Endothelial cell of umbilical vein (primary cell): ENCODE data around the gene ANKS1B. TPM values are rescaled to one million over a fixed set of nuclear protein-coding genes. Genes with fewer than 3 reads are reported as not detected.

Experiments used
- BruUV-seq: library from RNA; stranded (reverse); fragments of 400-500 nt; replicated peaks from 2 replicates; lab custom pipeline; 2021; lab: Mats Ljungman, UMichigan
- CTCF ChIA-PET: fragments of 300-600, 350-600 bp; sonication (Branson Sonifier 250); formaldehyde crosslinking; loops from one replicate; lab custom pipeline; 2021; ENCODE audit warnings: antibody characterized with exemption, inconsistent platforms; lab: Charles Lee
- POLR2A ChIA-PET: fragments of 300-600, 350-600 bp; sonication (Branson Sonifier 250); formaldehyde crosslinking; loops from one replicate; lab custom pipeline; 2021; ENCODE audit warnings: antibody characterized with exemption, inconsistent platforms; lab: Charles Lee
- DNase-seq: peaks from one replicate; pipeline ENCODE4 v3.0.0-alpha.2; 2011; ENCODE audit warnings: low read depth, low spot score
- FAIRE-seq: peaks from 2 replicates; lab custom pipeline; 2011; peaks lifted over from hg19 to GRCh38; lab: Jason Lieb, UNC
- H2AFZ ChIP-seq: 2 replicates; pipeline ENCODE4 v1.6.0; 2012; ENCODE audit warnings: low read depth, low read length, control low read depth, inconsistent platforms
- H3K27ac ChIP-seq: 2 replicates; pipeline ENCODE4 v1.5.1; 2011; ENCODE audit warnings: low read depth, mild to moderate bottlenecking, control low read depth, low read length, moderate library complexity; ENCODE audit not compliant: insufficient read depth
- H3K27me3 ChIP-seq, 2 experiments: 2 replicates each; pipeline versions ENCODE4 v1.6.0 to v1.6.1; 2011; ENCODE audit warnings: low read length in 2 of 2, mixed read lengths in 1 of 2; ENCODE audit not compliant: control insufficient read depth in 2 of 2, insufficient read depth in 2 of 2
- H3K36me3 ChIP-seq, 2 experiments: 2 replicates in 1 of 2; 3 replicates in 1 of 2; pipeline ENCODE4 v1.5.1; 2011; ENCODE audit warnings: low read length in 2 of 2, mild to moderate bottlenecking in 1 of 2, moderate library complexity in 1 of 2; ENCODE audit not compliant: control insufficient read depth in 2 of 2, insufficient read depth in 2 of 2; ENCODE audit errors: extremely low read depth in 1 of 2
- H3K4me1 ChIP-seq: 3 replicates; pipeline ENCODE4 v1.5.1; 2011; ENCODE audit warnings: mild to moderate bottlenecking, low read length; ENCODE audit not compliant: control insufficient read depth, insufficient read depth; ENCODE audit errors: extremely low read depth
- H3K4me2 ChIP-seq: 2 replicates; pipeline ENCODE4 v1.6.1; 2011; ENCODE audit warnings: low read length, control low read depth, mixed read lengths; ENCODE audit not compliant: insufficient read depth
- H3K4me3 ChIP-seq, 3 experiments: fragments of 200-600 bp in 1 of 3; sonication (generic), shearing (Covaris generic) in 1 of 3; replicated peaks in 1 of 3; 2 replicates each; pipeline ENCODE4 v1.5.1; 2011 to 2016; ENCODE audit warnings: control low read depth in 3 of 3, low read length in 3 of 3, mild to moderate bottlenecking in 2 of 3, inconsistent platforms in 1 of 3, low read depth in 1 of 3, moderate library complexity in 1 of 3; ENCODE audit not compliant: insufficient read depth in 1 of 3
- H3K79me2 ChIP-seq: 2 replicates; pipeline ENCODE4 v1.6.0; 2012; ENCODE audit warnings: low read length, inconsistent platforms; ENCODE audit not compliant: control insufficient read depth, insufficient read depth
- H3K9ac ChIP-seq: replicated peaks from 2 replicates; pipeline ENCODE3; 2011; ENCODE audit warnings: low read length, control low read depth; ENCODE audit not compliant: insufficient read depth; ENCODE audit errors: extremely low read depth
- H3K9me1 ChIP-seq: replicated peaks from 3 replicates; pipeline ENCODE4 v1.6.0; 2011; ENCODE audit warnings: mild to moderate bottlenecking, low read length; ENCODE audit not compliant: control insufficient read depth, insufficient read depth; ENCODE audit errors: extremely low read depth
- H3K9me3 ChIP-seq: replicated peaks from 2 replicates; pipeline ENCODE4 v1.5.1; 2012; ENCODE audit warnings: low read length, inconsistent platforms; ENCODE audit not compliant: control insufficient read depth, insufficient read depth
- H4K20me1 ChIP-seq: replicated peaks from 2 replicates; pipeline ENCODE3; 2011; ENCODE audit warnings: mild to moderate bottlenecking, low read length; ENCODE audit not compliant: control insufficient read depth, insufficient read depth; ENCODE audit errors: extremely low read depth
- CTCF ChIP-seq, 2 donors: IDR thresholded peaks; 1 replicate in 1 of 2; 2 replicates in 1 of 2; pipeline ENCODE4 v1.5.1; 2011; ENCODE audit warnings: low read length in 2 of 2, mild to moderate bottlenecking in 2 of 2, moderate library complexity in 2 of 2, control low read depth in 1 of 2, inconsistent platforms in 1 of 2, low read depth in 1 of 2; ENCODE audit not compliant: insufficient read depth in 1 of 2; ENCODE audit errors: extremely low read depth in 1 of 2
- EZH2 ChIP-seq: IDR thresholded peaks from 2 replicates; pipeline ENCODE4 v1.6.1; 2012; ENCODE audit warnings: borderline replicate concordance, low read depth, mild to moderate bottlenecking, moderate library complexity, low read length, inconsistent platforms; ENCODE audit not compliant: severe bottlenecking
- FOS ChIP-seq: IDR thresholded peaks from 2 replicates; pipeline ENCODE4 v1.6.1; 2011; ENCODE audit warnings: mild to moderate bottlenecking, low read length, moderate library complexity, borderline replicate concordance; ENCODE audit not compliant: insufficient read depth
- GATA2 ChIP-seq: IDR thresholded peaks from 2 replicates; pipeline ENCODE4 v1.7.0; 2011; ENCODE audit warnings: low read depth, mild to moderate bottlenecking, moderate library complexity, mixed read lengths, low read length; ENCODE audit not compliant: insufficient read length, insufficient read depth
- JUN ChIP-seq: IDR thresholded peaks from 2 replicates; pipeline ENCODE4 v1.6.1; 2011; ENCODE audit warnings: borderline replicate concordance, low read depth; ENCODE audit not compliant: insufficient read length, insufficient read depth
- MAX ChIP-seq: IDR thresholded peaks from 2 replicates; pipeline ENCODE4 v1.6.1; 2011; ENCODE audit not compliant: insufficient read depth, insufficient read length
- MYC ChIP-seq: IDR thresholded peaks from one replicate; pipeline ENCODE4 v1.6.1; 2011; ENCODE audit warnings: mild to moderate bottlenecking, low read depth, low read length
- POLR2A ChIP-seq: IDR thresholded peaks from 2 replicates; pipeline ENCODE4 v1.6.1; 2012; ENCODE audit warnings: low read depth, mild to moderate bottlenecking, control low read depth, low read length
- POLR2AphosphoS5 ChIP-seq: IDR thresholded peaks from 2 replicates; pipeline ENCODE4 v1.6.1; 2012; ENCODE audit warnings: low read depth, mild to moderate bottlenecking, control low read depth, low read length, moderate library complexity; ENCODE audit not compliant: insufficient read depth
- dilution Hi-C: fragments of 300-500 bp; cut with MboI; formaldehyde crosslinking; loops from one replicate; pipeline ENCODE4 v1.15.0; 2019; ENCODE audit warnings: low sequenced_read_pairs; ENCODE audit not compliant: extremely low pct_ligation_motif_present
- intact Hi-C: fragments of 100-400 bp; cut with micrococcal nuclease; formaldehyde crosslinking; loops from one replicate; pipeline ENCODE4 v1.10.0; 2022
- polyA plus RNA-seq, 4 experiments: library from polyadenylated mRNA; depleted of rRNA in 3 of 4; stranded (reverse) in 3 of 4; unstranded in 1 of 4; fragments of >200 nt; gene quantifications; 2 replicates each; pipeline versions ENCODE4 v1.2.1 to v1.2.3, GENCODE V29; 2011 to 2012; ENCODE audit warnings: missing spikeins in 1 of 4
- total RNA-seq: library from RNA; stranded (reverse); gene quantifications from 2 replicates; pipeline ENCODE4 v1.2.3, GENCODE V29; 2021

ANKS1B gene
- total and polyA plus RNA-seq, 2 donors (not counting 3 experiments of a cell fraction or from before 2014, with no cell fraction given), result 0.15 to 0.38 TPM

GRCh38 chr12:98922871-98923270 is 1061.9 kb downstream of the ANKS1B start:
- dilution Hi-C loops (no loop called here), intact Hi-C loops (no loop called here)
- Histone ChIP-seq H3K9me1 (no peaks in the 10 kb centered on the region), H3K9ac (no peak overlapping the region), H3K9me3 (no peaks in the 10 kb centered on the region), H3K4me2 (no peak overlapping the region), H3K27me3 (peaks cover 0 to 4% of the 10 kb centered on the region in 2 experiments), H4K20me1 (no peaks in the 10 kb centered on the region), H3K27ac (no peak overlapping the region), H3K4me3 (no peak overlapping the region), H3K4me1 (no peaks in the 10 kb centered on the region), H3K36me3 (no peaks in the 10 kb centered on the region), H2AFZ (no peak overlapping the region), H3K79me2 (no peaks in the 10 kb centered on the region)
- POLR2A ChIA-PET, result no interaction called here
- DNase-seq (no peak), FAIRE-seq (no peak)
- TF ChIP-seq EZH2 (no peak), FOS (no peak), JUN (no peak), MYC (no peak), POLR2A (no peak), POLR2AphosphoS5 (no peak), MAX (no peak), GATA2 (no peak), CTCF (IDR thresholded peaks at IDR 0.05; ENCODE audit: extremely low read depth in 1 of 2, insufficient read depth in 1 of 2, low read depth in 1 of 2, low read length in 2 of 2) (no peak)
- no TSS peak for BruUV-seq
- CTCF ChIA-PET, result no interaction called here
